Activated CD4-positive, alpha-beta T cell treated with anti-CD3 and anti-CD28 coated beads for 24 hours (primary cell): ENCODE data around the gene LRRTM4.
"Not testable (repeated sequence)": the region's sequence is repeated elsewhere in the genome, so short reads cannot be mapped to it uniquely, and the experiment has no call there.

Experiments used
- DNase-seq, 2 donors: peaks; one replicate each; pipeline ENCODE4 v3.0.0-alpha.2; 2020; ENCODE audit warnings: low read depth in 2 of 2

LRRTM4 gene

DNA sequence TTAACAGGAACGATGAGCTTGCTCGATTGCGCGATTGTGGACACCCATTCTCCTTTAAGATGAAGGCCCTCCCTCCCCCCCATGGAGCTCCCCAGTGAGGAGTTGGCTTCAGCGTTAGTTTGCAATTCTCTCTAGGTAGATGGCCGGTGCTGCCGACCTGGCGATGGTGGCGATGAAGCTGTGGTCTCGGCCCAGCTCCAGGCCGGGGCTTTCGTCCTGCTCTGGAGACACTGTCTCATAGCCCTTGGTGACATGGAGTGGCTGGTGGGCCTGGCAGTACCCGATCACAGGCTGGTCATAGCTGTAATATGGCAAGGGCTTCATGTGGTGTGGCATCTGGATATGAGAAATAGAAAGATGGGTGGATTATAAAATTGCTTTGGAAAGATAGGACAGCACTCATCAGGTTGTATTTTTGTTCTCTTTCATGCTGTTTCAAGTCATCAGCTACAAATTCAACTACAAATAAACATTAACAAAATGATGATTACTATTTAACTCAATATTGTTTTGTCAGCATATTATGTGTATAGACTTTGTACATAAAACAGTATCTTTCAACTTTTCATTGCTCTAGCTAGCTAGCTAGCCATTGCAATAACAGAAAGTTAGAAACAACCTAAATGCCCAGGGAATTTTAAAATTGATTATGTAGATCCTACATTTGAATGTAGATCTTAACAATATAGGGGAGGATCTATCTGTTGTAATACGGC lies 773.4 kb downstream of the LRRTM4 start:
- no peak for DNase-seq

DNA sequence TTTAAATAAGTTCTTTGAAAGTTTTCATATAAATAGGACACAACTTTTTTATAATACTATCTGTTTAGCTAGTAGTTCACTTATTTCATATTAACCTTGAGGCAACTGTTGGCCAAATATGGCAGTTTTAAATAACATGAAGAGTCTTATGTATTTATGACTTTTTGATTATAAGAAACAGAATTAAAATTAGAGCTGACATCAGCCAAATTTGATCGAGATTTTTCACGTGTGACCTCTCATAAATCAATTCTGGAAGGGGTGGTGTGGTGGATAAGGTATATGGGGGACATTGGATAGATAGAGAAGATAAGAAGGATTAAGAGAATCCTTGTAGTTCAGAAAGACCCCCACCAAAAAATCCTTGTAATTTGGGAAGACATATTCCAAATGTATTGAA lies 776.6 kb downstream of the LRRTM4 start:
- no peak for DNase-seq

DNA sequence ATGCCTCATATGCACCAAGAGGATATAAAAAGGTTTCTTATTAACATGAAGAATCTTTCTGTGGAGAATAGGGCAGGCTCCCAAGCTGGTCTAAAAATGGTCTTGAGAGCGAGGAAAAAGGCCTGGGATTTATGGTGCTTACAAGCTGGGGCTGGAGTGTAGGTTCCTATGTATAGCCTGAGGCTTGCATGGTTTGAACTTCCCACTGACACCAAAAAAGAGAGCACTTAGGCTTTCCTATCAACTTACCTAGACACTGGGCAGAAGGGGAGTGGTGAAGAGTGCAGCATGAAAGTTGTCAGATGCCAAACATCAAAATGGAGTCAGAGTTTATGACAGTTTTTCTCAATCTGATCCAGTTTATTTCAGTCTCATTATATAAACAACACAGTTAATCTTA lies 784.6 kb downstream of the LRRTM4 start:
- DNase-seq = no peak

DNA sequence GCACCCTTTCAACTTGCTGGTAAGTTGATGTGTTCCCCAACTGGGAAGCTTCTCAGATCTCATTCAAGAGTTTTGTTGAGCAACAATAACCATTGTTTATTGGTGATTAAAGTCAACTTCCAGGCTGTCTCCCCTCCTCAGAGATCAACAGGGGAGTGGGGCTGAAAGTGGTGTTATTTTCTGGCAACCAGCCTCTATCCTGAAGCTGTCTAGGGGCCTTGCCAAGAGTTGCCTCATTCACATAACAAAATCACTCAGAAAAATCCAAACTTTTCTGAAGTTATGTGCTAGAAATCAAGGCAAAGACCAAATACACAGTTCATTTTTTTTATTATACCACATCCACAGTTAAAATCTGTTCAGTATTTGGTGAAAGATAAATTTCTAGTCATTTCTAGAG lies 788.4 kb downstream of the LRRTM4 start:
- no peak for DNase-seq

DNA sequence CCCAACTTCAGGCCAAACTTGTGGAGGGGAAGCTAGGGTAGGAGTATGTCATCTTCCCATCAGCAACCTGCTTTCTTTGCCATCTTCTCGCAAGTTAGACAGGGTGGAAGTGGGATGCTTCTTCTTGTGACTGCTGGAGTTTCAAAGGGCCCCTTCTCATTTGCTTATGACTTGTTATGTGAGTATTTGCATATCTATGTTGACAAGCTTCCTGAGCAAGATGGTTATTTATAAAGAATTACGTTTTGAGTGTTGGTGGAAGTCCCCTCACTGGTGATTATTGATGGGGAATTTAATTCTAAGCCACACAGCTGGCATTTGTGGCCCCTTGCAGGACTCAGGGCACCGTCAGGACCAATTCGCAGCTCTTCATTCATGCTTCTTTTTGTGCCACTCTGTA lies 791.0 kb downstream of the LRRTM4 start:
- DNase-seq = no peak

DNA sequence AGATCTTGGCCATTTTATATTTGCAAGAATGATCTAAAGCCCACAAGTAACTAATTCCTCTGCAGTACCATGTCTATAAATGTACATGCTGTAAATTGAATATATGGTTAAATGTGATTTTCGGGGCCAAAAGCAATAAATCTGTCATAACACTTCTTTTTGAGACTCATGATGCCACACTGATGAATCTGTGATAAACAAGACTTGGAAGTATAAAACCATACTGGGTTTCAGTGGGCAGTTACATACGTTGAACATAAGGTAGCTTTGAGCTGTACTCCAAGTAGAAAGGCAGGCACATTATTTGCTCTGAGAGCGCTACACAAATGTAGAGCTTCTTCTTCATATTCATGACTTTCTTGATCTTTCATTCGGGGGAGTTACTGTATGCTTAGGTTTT lies 792.2 kb downstream of the LRRTM4 start:
- DNase-seq = no peak

DNA sequence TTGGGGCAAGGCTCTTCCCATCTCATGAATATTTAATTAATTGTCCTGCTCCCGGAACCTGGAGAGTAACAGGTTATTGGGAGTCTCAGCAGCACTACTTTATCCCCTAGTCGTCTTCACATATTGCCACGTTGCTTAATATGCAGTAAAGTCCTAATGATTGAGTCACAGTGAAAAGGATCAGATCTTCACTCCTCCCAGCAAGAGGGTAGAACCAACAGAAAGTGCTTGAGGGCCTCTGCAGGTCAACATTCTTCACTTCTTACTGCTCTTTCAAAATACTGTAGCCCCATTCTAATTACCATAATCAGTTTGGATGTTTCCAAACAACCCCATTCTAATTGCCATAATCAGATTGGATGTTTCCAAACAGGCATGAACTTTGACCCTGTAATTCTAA lies 801.0 kb downstream of the LRRTM4 start:
- no peak for DNase-seq

DNA sequence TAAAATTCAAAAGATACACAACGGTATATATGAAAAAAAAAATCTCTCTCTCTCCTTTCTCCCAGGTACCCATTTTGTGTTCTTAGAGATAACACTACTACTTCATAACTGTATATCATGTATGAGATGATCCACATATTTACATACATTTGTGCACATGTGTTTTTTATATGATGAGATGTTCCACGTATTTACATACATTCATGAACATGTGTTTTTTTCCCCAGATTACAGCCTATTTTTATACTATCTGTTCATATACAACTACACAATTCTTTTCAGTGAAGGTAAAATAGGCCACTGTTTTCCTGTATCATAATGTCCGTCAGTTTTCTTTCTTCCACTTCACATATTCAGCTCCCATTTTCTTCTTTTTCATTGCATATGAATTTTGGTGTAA lies 808.9 kb downstream of the LRRTM4 start:
- DNase-seq = no peak

DNA sequence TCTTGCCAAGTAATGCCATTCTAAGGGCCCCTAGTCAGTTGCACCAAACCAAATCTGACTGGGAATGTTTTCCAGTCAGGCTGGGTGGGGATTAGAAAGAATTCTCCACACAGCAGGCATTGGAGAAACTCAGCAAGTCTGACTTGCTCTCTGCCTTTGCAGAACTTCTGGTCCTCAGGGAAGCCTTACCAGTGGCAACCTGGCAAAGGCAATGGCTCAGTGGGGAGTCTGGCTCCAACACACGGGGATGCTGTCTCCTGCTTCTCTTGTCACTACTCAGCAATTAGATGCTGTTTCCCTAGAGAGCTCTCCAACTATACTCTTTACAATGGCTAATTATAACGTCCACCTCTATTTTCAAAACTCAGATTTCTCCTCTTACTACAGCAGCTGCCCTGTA lies 810.7 kb downstream of the LRRTM4 start:
- no peak for DNase-seq

DNA sequence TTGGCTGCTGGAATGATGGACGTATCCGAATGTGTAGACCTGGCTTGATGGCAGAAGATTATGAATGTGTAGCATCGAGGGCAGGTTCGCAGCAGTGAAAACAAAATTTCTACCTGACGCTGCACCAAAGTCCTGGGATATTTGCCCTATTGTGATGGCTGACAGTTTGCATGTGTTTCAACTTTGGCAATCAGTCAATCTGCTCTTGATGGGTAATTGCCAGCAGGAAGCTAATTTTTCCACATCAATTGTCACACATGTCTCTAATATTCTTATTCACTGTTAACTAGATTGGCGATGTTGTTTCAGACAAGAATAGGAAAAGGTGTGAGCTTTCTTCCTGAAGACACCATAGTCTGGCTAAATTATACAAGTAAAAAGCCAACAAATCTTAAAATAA lies 821.3 kb downstream of the LRRTM4 start:
- no peak for DNase-seq

DNA sequence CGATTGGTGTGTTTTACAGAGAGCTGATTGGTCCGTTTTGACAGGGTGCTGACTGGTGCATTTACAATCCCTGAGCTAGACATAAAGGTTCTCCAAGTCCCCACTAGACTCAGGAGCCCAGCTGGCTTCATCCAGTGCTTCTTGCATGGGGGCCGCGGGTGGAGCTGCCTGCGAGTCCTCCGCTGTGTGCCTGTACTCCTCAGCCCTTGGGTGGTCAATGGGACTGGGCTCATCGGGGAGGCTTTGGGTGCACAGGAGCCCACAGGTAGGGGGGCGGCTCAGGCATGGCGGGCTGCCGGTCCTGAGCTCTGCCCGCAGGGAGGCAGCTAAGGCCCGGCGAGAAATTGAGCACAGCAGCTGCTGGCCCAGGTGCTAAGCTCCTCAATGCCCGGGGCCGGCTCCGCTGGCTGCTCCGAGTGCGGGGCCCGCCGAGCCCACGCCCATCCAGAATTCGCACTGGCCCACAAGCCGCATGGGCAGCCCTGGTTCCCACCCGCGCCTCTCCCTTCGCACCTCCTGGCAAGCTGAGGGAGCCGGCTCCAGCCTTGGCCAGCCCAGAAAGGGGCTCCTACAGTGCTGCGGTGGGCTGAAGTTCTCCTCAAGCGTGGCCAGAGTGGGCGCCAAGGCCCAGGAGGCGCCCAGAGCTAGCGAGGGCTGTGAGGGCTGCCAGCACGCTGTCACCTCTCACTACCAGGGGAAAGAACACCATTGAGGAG lies 824.0 kb downstream of the LRRTM4 start:
- DNase-seq = not testable (repeated sequence)
